Transverse colon (tissue), 4 donors: Measurements from ENCODE around the gene PHLDB2.

Source experiments
- EP300 ChIP-seq: sonication (generic); formaldehyde crosslinking; IDR thresholded peaks from one replicate; pipeline ENCODE4 v1.6.1; 2017; ENCODE audit warnings: antibody characterized with exemption, low read depth
- POLR2A ChIP-seq: fragments of 450-650 bp; IDR thresholded peaks from one replicate; pipeline ENCODE4 v1.6.1; 2016; ENCODE audit warnings: antibody characterized with exemption, mild to moderate bottlenecking, moderate library complexity
- POLR2AphosphoS5 ChIP-seq, 3 donors: sonication (generic); formaldehyde crosslinking; IDR thresholded peaks; one replicate each; pipeline ENCODE4 v1.6.1; 2016; ENCODE audit warnings: antibody characterized with exemption in 3 of 3
- TF ChIP-seq, protein P1 (sequence below), 5 experiments: fragments of 200-600 bp in 3 of 5; fragments of 450-650 bp in 2 of 5; sonication (generic) in 3 of 5; IDR thresholded peaks; 1 replicate in 2 of 5; 2 replicates in 3 of 5; pipeline ENCODE4 v1.5.1; 2016 to 2017; ENCODE audit warnings: antibody characterized with exemption in 5 of 5, inconsistent platforms in 3 of 5, mild to moderate bottlenecking in 2 of 5, moderate library complexity in 1 of 5

- TF ChIP-seq, protein P1, sequence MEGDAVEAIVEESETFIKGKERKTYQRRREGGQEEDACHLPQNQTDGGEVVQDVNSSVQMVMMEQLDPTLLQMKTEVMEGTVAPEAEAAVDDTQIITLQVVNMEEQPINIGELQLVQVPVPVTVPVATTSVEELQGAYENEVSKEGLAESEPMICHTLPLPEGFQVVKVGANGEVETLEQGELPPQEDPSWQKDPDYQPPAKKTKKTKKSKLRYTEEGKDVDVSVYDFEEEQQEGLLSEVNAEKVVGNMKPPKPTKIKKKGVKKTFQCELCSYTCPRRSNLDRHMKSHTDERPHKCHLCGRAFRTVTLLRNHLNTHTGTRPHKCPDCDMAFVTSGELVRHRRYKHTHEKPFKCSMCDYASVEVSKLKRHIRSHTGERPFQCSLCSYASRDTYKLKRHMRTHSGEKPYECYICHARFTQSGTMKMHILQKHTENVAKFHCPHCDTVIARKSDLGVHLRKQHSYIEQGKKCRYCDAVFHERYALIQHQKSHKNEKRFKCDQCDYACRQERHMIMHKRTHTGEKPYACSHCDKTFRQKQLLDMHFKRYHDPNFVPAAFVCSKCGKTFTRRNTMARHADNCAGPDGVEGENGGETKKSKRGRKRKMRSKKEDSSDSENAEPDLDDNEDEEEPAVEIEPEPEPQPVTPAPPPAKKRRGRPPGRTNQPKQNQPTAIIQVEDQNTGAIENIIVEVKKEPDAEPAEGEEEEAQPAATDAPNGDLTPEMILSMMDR (IDR thresholded peaks at IDR 0.05) = peak; percentile 87 to 94 (median 92)
- TF ChIP-seq POLR2A (no peak), POLR2AphosphoS5 (IDR thresholded peaks at IDR 0.05) (peak in 1 of 3 donors; percentile 38), EP300 (no peak)
These were observed 108.7 kb downstream of the PHLDB2 start for GRCh38 chr3:111967651-111968274.
